Chondrocyte (in vitro differentiated cells): ENCODE results near the gene P4HA2. TPM values are rescaled to one million over a fixed set of nuclear protein-coding genes. Genes with fewer than 3 reads are reported as not detected.

Source experiments
- DNase-seq: peaks from one replicate; pipeline ENCODE4 v3.0.0; 2021; ENCODE audit warnings: mixed read lengths, low spot score
- H3K27ac Mint-ChIP-seq: one replicate; pipeline ENCODE4 v1.8.0; 2021; ENCODE audit warnings: mild to moderate bottlenecking, moderate library complexity, mixed read lengths; ENCODE audit not compliant: unreplicated experiment
- H3K27me3 Mint-ChIP-seq: 2 replicates; pipeline ENCODE4 v1.8.0; 2021; ENCODE audit warnings: low read depth, mixed read lengths
- H3K36me3 Mint-ChIP-seq: 2 replicates; pipeline ENCODE4 v1.8.0; 2021; ENCODE audit warnings: low read depth, mixed read lengths
- H3K4me1 Mint-ChIP-seq: 2 replicates; pipeline ENCODE4 v1.8.0; 2021; ENCODE audit warnings: low read depth, mild to moderate bottlenecking, mixed read lengths
- H3K4me3 Mint-ChIP-seq: one replicate; pipeline ENCODE4 v1.8.0; 2021; ENCODE audit warnings: mild to moderate bottlenecking, moderate library complexity, mixed read lengths; ENCODE audit not compliant: unreplicated experiment
- H3K9me3 Mint-ChIP-seq: 2 replicates; pipeline ENCODE4 v1.8.0; 2021; ENCODE audit warnings: low read depth, mixed read lengths
- total RNA-seq: library from RNA; stranded (reverse); gene quantifications from 3 replicates; pipeline ENCODE4 v1.2.1, GENCODE V29; 2021
- TF ChIP-seq, protein P1 (sequence below): fragments of 200-600 bp; sonication (generic); IDR thresholded peaks from 2 replicates; pipeline ENCODE4 v1.5.0; 2021; ENCODE audit warnings: antibody characterized with exemption, mild to moderate bottlenecking, moderate library complexity

Gene P4HA2
- total RNA-seq, 1 donor from 2014 or later, result 302 TPM

DNA sequence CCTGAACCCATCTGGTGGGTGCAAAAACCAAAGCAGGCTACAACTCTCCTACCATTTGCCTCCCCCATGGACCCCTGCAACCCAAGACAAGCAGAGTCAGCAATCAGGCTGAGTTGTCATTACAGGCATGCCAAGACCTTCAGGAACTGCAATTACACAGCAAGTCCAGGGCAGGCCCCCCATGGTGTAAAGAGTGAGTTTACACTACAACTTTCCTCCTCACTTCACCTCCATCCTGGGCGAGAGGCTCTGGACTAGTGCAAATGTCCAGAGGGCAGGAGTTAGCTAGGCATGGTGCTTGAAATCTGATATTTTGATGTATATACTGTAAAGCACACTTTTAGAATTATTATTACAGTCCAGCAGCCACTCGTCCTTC lies 7.0 kb upstream of the P4HA2 start:
- Mint-ChIP-seq H3K36me3 (no peaks in the 10 kb centered on the region), H3K27ac (no peak overlapping the region), H3K9me3 (no peaks in the 10 kb centered on the region), H3K4me3 (no peak overlapping the region), H3K27me3 (no peaks in the 10 kb centered on the region), H3K4me1 (no peaks in the 10 kb centered on the region)
- TF ChIP-seq, protein P1, sequence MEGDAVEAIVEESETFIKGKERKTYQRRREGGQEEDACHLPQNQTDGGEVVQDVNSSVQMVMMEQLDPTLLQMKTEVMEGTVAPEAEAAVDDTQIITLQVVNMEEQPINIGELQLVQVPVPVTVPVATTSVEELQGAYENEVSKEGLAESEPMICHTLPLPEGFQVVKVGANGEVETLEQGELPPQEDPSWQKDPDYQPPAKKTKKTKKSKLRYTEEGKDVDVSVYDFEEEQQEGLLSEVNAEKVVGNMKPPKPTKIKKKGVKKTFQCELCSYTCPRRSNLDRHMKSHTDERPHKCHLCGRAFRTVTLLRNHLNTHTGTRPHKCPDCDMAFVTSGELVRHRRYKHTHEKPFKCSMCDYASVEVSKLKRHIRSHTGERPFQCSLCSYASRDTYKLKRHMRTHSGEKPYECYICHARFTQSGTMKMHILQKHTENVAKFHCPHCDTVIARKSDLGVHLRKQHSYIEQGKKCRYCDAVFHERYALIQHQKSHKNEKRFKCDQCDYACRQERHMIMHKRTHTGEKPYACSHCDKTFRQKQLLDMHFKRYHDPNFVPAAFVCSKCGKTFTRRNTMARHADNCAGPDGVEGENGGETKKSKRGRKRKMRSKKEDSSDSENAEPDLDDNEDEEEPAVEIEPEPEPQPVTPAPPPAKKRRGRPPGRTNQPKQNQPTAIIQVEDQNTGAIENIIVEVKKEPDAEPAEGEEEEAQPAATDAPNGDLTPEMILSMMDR, result no peak
- no peak for DNase-seq

DNA sequence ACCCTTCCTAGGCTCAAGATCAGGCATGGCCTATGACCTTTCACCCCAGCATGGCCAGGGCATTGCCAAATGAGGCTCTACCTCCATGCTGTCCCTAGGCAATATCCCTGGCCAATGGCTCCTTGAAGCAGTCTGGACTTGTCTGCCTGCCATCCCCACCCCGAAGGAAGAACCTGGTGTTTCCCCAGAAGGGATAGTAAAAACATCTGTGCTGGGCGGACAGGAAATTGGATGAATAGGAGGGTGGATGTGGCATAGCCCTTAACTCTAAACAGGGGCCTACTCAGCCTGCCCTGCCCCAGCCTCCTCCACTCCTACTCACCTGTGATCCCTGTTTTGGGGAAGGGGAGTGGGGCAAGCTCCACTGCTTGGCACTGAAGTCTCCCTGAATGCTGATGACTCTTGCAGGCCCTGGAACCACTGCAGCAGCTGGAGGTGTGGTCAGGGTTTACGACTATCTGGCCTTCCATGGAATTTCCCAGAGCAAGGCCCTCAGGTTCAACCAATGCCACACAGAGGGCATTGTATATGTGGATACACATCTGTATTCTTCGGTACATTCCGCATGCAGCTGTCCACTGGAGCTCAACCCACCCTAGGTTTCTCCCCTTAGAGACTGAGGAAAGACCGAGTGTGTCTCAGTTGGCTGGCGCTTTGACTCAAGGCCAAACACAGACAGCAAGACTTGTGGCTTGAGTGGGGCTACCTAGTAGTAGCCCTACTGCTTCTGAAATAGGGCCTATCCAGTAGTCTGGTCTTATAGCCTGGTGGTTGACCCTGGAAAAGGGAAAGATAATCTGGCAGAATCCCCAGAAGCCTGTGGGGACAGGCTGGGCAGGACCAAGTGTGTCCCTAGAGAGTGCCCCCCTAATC lies 6.4 kb upstream of the P4HA2 start:
- Mint-ChIP-seq H3K4me3 (no peak overlapping the region), H3K27me3 (no peaks in the 10 kb centered on the region), H3K4me1 (peaks cover 3% of the 10 kb centered on the region), H3K9me3 (no peaks in the 10 kb centered on the region), H3K36me3 (no peaks in the 10 kb centered on the region), H3K27ac (no peak overlapping the region)
- no peak for DNase-seq
- TF ChIP-seq, protein P1, result no peak

DNA sequence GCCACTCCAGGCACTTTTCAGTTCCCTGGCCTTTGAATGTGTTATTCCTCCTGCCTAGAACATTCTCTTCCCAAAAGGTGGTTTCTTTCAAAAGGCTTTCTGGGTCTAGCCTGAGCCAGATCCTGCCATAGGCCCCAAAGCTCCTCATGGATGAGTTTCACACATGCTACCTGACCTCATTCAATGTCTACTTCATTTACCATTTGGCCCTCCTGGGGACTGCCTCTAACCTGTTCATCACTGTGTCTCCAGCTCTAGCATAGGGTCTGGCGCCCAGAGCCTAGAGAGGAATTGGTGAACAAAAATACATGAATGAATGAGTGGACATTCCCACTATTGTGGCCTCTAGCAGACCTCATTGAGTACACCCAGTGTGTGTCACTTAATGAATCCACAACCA lies 5.4 kb upstream of the P4HA2 start:
- peaks cover 5% of the 10 kb centered on the region for H3K4me1 Mint-ChIP-seq
- H3K36me3 Mint-ChIP-seq, result no peaks in the 10 kb centered on the region
- H3K27me3 Mint-ChIP-seq, result no peaks in the 10 kb centered on the region
- no peak for DNase-seq
- TF ChIP-seq, protein P1, result no peak
- no peak overlapping the region for H3K27ac Mint-ChIP-seq
- no peaks in the 10 kb centered on the region for H3K9me3 Mint-ChIP-seq
- no peak overlapping the region for H3K4me3 Mint-ChIP-seq

DNA sequence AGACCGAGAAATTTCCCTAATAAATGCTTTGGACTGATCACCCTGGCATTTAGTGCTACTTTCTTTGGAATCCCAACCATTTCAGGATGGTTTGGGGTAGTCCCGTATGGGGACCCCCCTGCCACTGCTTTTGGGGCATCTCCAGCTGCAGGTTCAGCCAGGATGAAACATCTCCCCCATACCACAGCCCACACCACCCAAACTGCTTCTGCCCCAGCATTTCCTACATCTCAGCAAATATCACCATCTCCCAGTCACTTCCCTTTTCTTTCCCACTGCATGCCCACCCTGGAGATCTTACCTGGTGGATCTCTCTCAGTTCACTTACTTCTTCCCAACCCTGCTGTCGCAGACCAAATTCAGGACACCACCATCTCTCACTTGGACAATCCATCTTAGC lies 4.8 kb upstream of the P4HA2 start:
- Mint-ChIP-seq H3K27ac (no peak overlapping the region), H3K4me1 (peaks cover 5% of the 10 kb centered on the region), H3K4me3 (no peak overlapping the region), H3K9me3 (no peaks in the 10 kb centered on the region), H3K36me3 (no peaks in the 10 kb centered on the region), H3K27me3 (no peaks in the 10 kb centered on the region)
- TF ChIP-seq, protein P1, result no peak
- no peak for DNase-seq

DNA sequence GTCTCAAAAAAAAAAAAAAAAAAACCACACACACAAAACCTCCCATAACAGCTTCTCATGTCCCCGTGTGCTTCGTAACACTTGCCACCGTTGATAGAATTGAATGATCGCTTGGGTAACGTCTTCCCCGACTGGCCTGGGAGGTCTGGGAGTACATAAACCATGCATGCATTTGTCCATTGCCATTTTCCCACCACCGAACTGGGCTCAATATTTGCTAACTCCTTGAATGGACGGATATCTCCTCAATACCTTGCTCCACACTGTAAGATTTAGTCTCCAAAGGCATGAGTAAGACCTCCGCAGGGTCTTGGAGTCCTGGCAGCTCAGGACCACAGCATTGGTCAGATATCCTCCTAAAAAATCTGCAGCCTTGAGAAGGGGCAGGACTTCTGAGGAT lies 3.2 kb upstream of the P4HA2 start:
- H3K4me1 Mint-ChIP-seq, result peaks cover 18% of the 10 kb centered on the region
- DNase-seq, result no peak
- H3K27ac Mint-ChIP-seq, result no peak overlapping the region
- TF ChIP-seq, protein P1, result no peak
- H3K4me3 Mint-ChIP-seq, result no peak overlapping the region
- H3K9me3 Mint-ChIP-seq, result no peaks in the 10 kb centered on the region
- no peaks in the 10 kb centered on the region for H3K36me3 Mint-ChIP-seq
- H3K27me3 Mint-ChIP-seq, result no peaks in the 10 kb centered on the region
